Activated CD4-positive, alpha-beta memory T cell treated with anti-CD3 and anti-CD28 coated beads, Interleukin-2, amount 10 ng/mL, durations not matched to agents 7 days and 5 days (primary cell): Measurements from ENCODE around the gene FBLIM1. TPM values are rescaled to one million over a fixed set of nuclear protein-coding genes. Genes with fewer than 3 reads are reported as not detected.
"Not testable (repeated sequence)": the region's sequence is repeated elsewhere in the genome, so short reads cannot be mapped to it uniquely, and the experiment has no call there.

Experiments
- CTCF ChIA-PET: fragments of 350-600 bp; sonication (Branson Sonifier 250); formaldehyde crosslinking; loops from one replicate; lab custom pipeline; 2021; ENCODE audit warnings: antibody characterized with exemption, inconsistent platforms; lab: Charles Lee
- POLR2A ChIA-PET: fragments of 350-600 bp; sonication (Branson Sonifier 250); formaldehyde crosslinking; loops from one replicate; lab custom pipeline; 2021; ENCODE audit warnings: antibody characterized with exemption; lab: Charles Lee
- DNase-seq: peaks from one replicate; pipeline ENCODE4 v3.0.0-alpha.2; 2020
- H3K27ac Mint-ChIP-seq: one replicate; pipeline ENCODE4 v1.8.0; 2021; ENCODE audit warnings: mild to moderate bottlenecking, mixed read lengths
- H3K27me3 Mint-ChIP-seq: one replicate; pipeline ENCODE4 v1.8.0; 2021; ENCODE audit warnings: mixed read lengths
- H3K36me3 Mint-ChIP-seq: one replicate; pipeline ENCODE4 v1.8.0; 2021; ENCODE audit warnings: low read depth, mixed read lengths
- H3K4me1 Mint-ChIP-seq: one replicate; pipeline ENCODE4 v1.8.0; 2021; ENCODE audit warnings: mixed read lengths
- H3K4me3 Mint-ChIP-seq: one replicate; pipeline ENCODE4 v1.8.0; 2021; ENCODE audit warnings: mild to moderate bottlenecking, mixed read lengths
- H3K9me3 Mint-ChIP-seq: one replicate; pipeline ENCODE4 v1.8.0; 2021; ENCODE audit warnings: mixed read lengths
- total RNA-seq, 2 experiments: library from RNA; stranded (reverse); gene quantifications; one replicate each; pipeline ENCODE4 v1.2.3, GENCODE V29; 2021

FBLIM1 gene
- total RNA-seq, 2 experiments from 2014 or later = not detected

- no peak for DNase-seq
- peaks cover 8% of the 10 kb centered on the region for H3K27me3 Mint-ChIP-seq
- no peaks in the 10 kb centered on the region for H3K36me3 Mint-ChIP-seq
- no peaks in the 10 kb centered on the region for H3K9me3 Mint-ChIP-seq
- ChIA-PET CTCF (interaction anchor here (0.7 to 5.8 kb wide), 3 partner anchors 13 to 202 kb away, joined by 3 to 18 read pairs (median 3); partner anchors contain the start of gene SRARP), POLR2A (interaction anchor here (0.9 kb wide), 1 partner anchor 32 kb away, joined by 3 read pairs; no protein-coding TSS in a partner anchor)
- H3K4me3 Mint-ChIP-seq = no peak overlapping the region
- H3K4me1 Mint-ChIP-seq = no peaks in the 10 kb centered on the region
- no peak overlapping the region for H3K27ac Mint-ChIP-seq
Measured at GRCh38 chr1:15802234-15802965, 43.8 kb downstream of the FBLIM1 start.

GRCh38 chr1:15803380-15803779 is 44.8 kb downstream of the FBLIM1 start:
- Mint-ChIP-seq H3K36me3 (no peaks in the 10 kb centered on the region), H3K9me3 (no peaks in the 10 kb centered on the region), H3K4me1 (no peaks in the 10 kb centered on the region), H3K27ac (no peak overlapping the region), H3K4me3 (no peak overlapping the region), H3K27me3 (peaks cover 8% of the 10 kb centered on the region)
- DNase-seq = peak; percentile 26
- CTCF ChIA-PET = interaction anchor here (0.6 to 5.8 kb wide), 5 partner anchors 12 to 201 kb away, joined by 3 to 18 read pairs (median 3); partner anchors contain the start of gene SRARP
- POLR2A ChIA-PET = interaction anchor here (0.9 kb wide), 1 partner anchor 31 kb away, joined by 3 read pairs; no protein-coding TSS in a partner anchor

- ChIA-PET POLR2A (no interaction called here), CTCF (interaction anchor here (0.6 to 5.8 kb wide), 5 partner anchors 11 to 200 kb away, joined by 3 to 18 read pairs (median 3); partner anchors contain the start of gene SRARP)
- Mint-ChIP-seq H3K27me3 (peaks cover 8% of the 10 kb centered on the region), H3K4me1 (no peaks in the 10 kb centered on the region), H3K4me3 (no peak overlapping the region), H3K9me3 (no peaks in the 10 kb centered on the region), H3K27ac (no peak overlapping the region), H3K36me3 (no peaks in the 10 kb centered on the region)
- DNase-seq = no peak
Measured at GRCh38 chr1:15804060-15804459, 45.5 kb downstream of the FBLIM1 start.

- no peaks in the 10 kb centered on the region for H3K9me3 Mint-ChIP-seq
- peaks cover 5% of the 10 kb centered on the region for H3K27me3 Mint-ChIP-seq
- H3K36me3 Mint-ChIP-seq = no peaks in the 10 kb centered on the region
- ChIA-PET POLR2A (no interaction called here), CTCF (interaction anchor here (0.7 kb wide), 1 partner anchor 9 kb away, joined by 4 read pairs; no protein-coding TSS in a partner anchor)
- H3K4me3 Mint-ChIP-seq = no peak overlapping the region
- no peak for DNase-seq
- no peak overlapping the region for H3K27ac Mint-ChIP-seq
- H3K4me1 Mint-ChIP-seq = no peaks in the 10 kb centered on the region
Measured at GRCh38 chr1:15807121-15807520, 48.5 kb downstream of the FBLIM1 start.

- H3K4me1 Mint-ChIP-seq, H3K27me3 Mint-ChIP-seq, POLR2A ChIA-PET, H3K4me3 Mint-ChIP-seq, H3K9me3 Mint-ChIP-seq, H3K27ac Mint-ChIP-seq, H3K36me3 Mint-ChIP-seq, DNase-seq: not testable (repeated sequence)
- CTCF ChIA-PET = interaction anchor here (0.7 kb wide), 1 partner anchor 9 kb away, joined by 4 read pairs; no protein-coding TSS in a partner anchor
Measured at GRCh38 chr1:15807549-15807948, 49.0 kb downstream of the FBLIM1 start, which contains the start of gene UQCRHL. TSS of gene UQCRHL (minus strand) at chr1:15807649. CDS start at chr1:15807649, 0 bp downstream.

- H3K9me3 Mint-ChIP-seq = no peaks in the 10 kb centered on the region
- H3K4me3 Mint-ChIP-seq = no peak overlapping the region
- ChIA-PET POLR2A (no interaction called here), CTCF (no interaction called here)
- H3K4me1 Mint-ChIP-seq = no peaks in the 10 kb centered on the region
- no peaks in the 10 kb centered on the region for H3K27me3 Mint-ChIP-seq
- H3K27ac Mint-ChIP-seq = no peak overlapping the region
- no peak for DNase-seq
- H3K36me3 Mint-ChIP-seq = no peaks in the 10 kb centered on the region
Measured at GRCh38 chr1:15808955-15809354, 50.4 kb downstream of the FBLIM1 start.

- DNase-seq = no peak
- CTCF ChIA-PET = interaction anchor here (0.8 to 1.3 kb wide), 2 partner anchors 18 to 198 kb away, joined by 4 read pairs; no protein-coding TSS in a partner anchor
- Mint-ChIP-seq H3K27me3 (no peaks in the 10 kb centered on the region), H3K4me3 (no peak overlapping the region), H3K4me1 (no peaks in the 10 kb centered on the region), H3K27ac (no peak overlapping the region), H3K9me3 (no peaks in the 10 kb centered on the region), H3K36me3 (no peaks in the 10 kb centered on the region)
- POLR2A ChIA-PET = no interaction called here
Measured at GRCh38 chr1:15810073-15810472, 51.5 kb downstream of the FBLIM1 start.

GRCh38 chr1:15816674-15817073 is 58.1 kb downstream of the FBLIM1 start:
- H3K27ac Mint-ChIP-seq = no peak overlapping the region
- H3K36me3 Mint-ChIP-seq = no peaks in the 10 kb centered on the region
- H3K4me1 Mint-ChIP-seq = peaks cover 22% of the 10 kb centered on the region
- no peaks in the 10 kb centered on the region for H3K9me3 Mint-ChIP-seq
- CTCF ChIA-PET = interaction anchor here (0.7 to 3.0 kb wide), 8 partner anchors 10 to 164 kb away, joined by 3 to 30 read pairs (median 4); partner anchors contain the start of genes SPEN and UQCRHL
- H3K27me3 Mint-ChIP-seq = no peaks in the 10 kb centered on the region
- DNase-seq = no peak
- POLR2A ChIA-PET = interaction anchor here (2.1 kb wide), 1 partner anchor 17 kb away, joined by 24 read pairs; no protein-coding TSS in a partner anchor
- no peak overlapping the region for H3K4me3 Mint-ChIP-seq

- H3K4me1 Mint-ChIP-seq = peaks cover 28% of the 10 kb centered on the region
- DNase-seq = no peak
- H3K36me3 Mint-ChIP-seq = no peaks in the 10 kb centered on the region
- ChIA-PET CTCF (interaction anchor here (0.7 to 1.3 kb wide), 2 partner anchors 187 to 190 kb away, joined by 3 to 4 read pairs; no protein-coding TSS in a partner anchor), POLR2A (interaction anchor here (0.6 to 3.2 kb wide), 2 partner anchors 13 to 144 kb away, joined by 3 to 14 read pairs; no protein-coding TSS in a partner anchor)
- no peaks in the 10 kb centered on the region for H3K9me3 Mint-ChIP-seq
- no peak overlapping the region for H3K27ac Mint-ChIP-seq
- H3K27me3 Mint-ChIP-seq = no peaks in the 10 kb centered on the region
- no peak overlapping the region for H3K4me3 Mint-ChIP-seq
Measured at GRCh38 chr1:15820478-15820877, 61.9 kb downstream of the FBLIM1 start.

GRCh38 chr1:15825800-15826199 is 67.2 kb downstream of the FBLIM1 start:
- no peak for DNase-seq
- peaks cover under 1% of the 10 kb centered on the region for H3K36me3 Mint-ChIP-seq
- H3K27ac Mint-ChIP-seq = no peak overlapping the region
- ChIA-PET POLR2A (no interaction called here), CTCF (interaction anchor here (0.6 to 3.8 kb wide), 5 partner anchors 8 to 412 kb away, joined by 3 to 17 read pairs (median 7); no protein-coding TSS in a partner anchor)
- no peaks in the 10 kb centered on the region for H3K27me3 Mint-ChIP-seq
- H3K9me3 Mint-ChIP-seq = no peaks in the 10 kb centered on the region
- H3K4me1 Mint-ChIP-seq = peaks cover 32% of the 10 kb centered on the region
- H3K4me3 Mint-ChIP-seq = no peak overlapping the region

- no peak for DNase-seq
- ChIA-PET CTCF (interaction anchor here (0.8 kb wide), 1 partner anchor 207 kb away, joined by 7 read pairs; no protein-coding TSS in a partner anchor), POLR2A (interaction anchor here (1.0 kb wide), 1 partner anchor 22 kb away, joined by 4 read pairs; no protein-coding TSS in a partner anchor)
- Mint-ChIP-seq H3K27me3 (no peaks in the 10 kb centered on the region), H3K27ac (no peak overlapping the region), H3K9me3 (no peaks in the 10 kb centered on the region), H3K36me3 (peaks cover 6% of the 10 kb centered on the region), H3K4me3 (no peak overlapping the region), H3K4me1 (peaks cover 39% of the 10 kb centered on the region)
Measured at GRCh38 chr1:15826810-15827507, 68.4 kb downstream of the FBLIM1 start.

- H3K9me3 Mint-ChIP-seq, DNase-seq, H3K4me3 Mint-ChIP-seq, CTCF ChIA-PET, H3K27me3 Mint-ChIP-seq, H3K36me3 Mint-ChIP-seq, H3K27ac Mint-ChIP-seq: not testable (repeated sequence)
- peaks cover 37% of the 10 kb centered on the region for H3K4me1 Mint-ChIP-seq
- POLR2A ChIA-PET = interaction anchor here (1.0 kb wide), 1 partner anchor 22 kb away, joined by 4 read pairs; no protein-coding TSS in a partner anchor
Measured at GRCh38 chr1:15827567-15827966, 69.0 kb downstream of the FBLIM1 start.
